HG03432 (cell line): ENCODE data around the gene CDCP2.

Source experiments
- ATAC-seq: cut with Tn5 transposase; IDR thresholded peaks from one replicate; pipeline ENCODE4 v1.9.1; 2021; ENCODE audit warnings: mild to moderate bottlenecking, moderate library complexity; ENCODE audit not compliant: unreplicated experiment

CDCP2 gene

DNA sequence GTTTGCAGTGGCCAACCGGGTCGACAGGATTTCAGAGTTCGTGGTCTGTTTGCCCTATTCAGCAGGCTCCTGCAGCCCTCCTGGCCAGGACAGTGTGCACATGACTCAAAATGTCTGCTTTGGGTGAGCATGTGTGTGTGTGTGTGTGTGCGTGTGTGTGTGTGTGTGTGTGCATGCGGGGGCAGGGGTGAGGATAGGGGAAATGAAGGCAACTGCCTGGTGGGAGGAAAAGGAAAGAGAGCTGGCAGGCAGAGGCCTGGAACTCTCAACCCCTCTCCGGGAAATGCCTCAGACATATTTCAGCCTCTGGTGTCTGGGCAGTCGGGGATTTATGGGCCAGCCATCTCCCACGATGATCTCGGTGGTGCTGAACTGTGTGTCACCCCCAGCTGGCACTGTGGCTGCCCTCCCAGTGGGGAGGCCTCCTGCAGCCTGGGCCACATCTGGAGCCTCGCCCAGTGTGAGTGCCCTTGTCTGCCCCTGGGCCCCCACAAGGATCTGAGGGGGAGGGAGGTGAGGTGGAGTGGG is 15.2 kb downstream of the CDCP2 start:
- no peak for ATAC-seq

DNA sequence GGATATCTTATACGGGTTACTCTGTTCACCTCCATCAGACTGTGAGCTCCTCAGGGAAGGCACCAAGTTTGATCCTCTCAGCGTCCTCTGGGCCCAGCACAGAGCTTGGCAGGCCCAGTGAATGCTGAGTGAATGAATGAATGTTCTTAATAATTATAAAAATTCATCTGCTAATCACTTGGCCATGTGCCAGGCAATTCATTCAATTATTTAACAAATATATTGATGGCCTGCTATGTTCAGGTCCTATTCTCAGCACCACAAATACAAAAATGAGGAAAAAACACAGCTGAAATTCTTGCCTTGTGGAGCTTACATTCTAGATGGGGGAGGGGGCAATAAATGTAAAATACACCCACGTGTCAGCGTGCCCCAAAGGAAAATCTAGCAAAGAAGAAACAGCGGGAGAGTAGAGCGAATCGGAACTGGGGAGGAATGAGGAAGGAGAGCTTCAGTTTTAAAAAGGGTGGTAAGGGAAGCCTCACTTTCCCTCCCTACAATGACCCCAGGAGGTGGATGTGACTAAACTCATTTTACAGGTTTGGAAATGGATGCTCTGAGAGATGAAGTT is 15.8 kb downstream of the CDCP2 start:
- no peak for ATAC-seq

DNA sequence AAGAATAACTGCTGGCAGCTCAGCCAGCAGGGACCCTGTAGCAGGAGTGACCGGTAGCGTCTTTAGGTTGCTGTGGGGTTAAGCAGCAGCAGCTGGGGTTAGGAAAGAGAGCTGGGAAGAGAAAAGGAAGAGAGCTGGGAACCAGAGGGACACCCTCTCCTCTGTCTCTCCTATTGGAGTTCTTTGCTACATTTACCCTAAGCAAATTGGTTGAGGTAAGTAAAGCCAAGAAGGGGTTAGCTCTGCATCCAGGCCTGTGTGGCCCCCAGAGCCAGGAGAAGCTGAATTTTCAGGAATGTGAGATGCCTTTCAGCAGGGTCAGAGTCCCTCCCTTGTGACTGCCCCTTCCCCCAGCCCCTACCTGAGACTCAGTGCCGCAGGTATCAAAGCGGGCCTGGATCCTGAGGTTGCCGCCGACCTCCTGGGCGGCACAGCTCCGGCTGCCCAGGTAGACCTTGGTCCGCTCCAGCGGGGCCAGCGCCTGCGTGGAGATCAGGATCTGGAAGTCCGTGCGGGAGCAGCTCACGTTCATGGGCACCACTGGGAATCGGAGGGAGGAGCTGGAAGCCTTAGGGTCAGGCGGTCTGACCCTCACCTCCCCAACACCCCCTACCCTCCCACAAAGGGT is 16.4 kb downstream of the CDCP2 start:
- ATAC-seq = no peak

DNA sequence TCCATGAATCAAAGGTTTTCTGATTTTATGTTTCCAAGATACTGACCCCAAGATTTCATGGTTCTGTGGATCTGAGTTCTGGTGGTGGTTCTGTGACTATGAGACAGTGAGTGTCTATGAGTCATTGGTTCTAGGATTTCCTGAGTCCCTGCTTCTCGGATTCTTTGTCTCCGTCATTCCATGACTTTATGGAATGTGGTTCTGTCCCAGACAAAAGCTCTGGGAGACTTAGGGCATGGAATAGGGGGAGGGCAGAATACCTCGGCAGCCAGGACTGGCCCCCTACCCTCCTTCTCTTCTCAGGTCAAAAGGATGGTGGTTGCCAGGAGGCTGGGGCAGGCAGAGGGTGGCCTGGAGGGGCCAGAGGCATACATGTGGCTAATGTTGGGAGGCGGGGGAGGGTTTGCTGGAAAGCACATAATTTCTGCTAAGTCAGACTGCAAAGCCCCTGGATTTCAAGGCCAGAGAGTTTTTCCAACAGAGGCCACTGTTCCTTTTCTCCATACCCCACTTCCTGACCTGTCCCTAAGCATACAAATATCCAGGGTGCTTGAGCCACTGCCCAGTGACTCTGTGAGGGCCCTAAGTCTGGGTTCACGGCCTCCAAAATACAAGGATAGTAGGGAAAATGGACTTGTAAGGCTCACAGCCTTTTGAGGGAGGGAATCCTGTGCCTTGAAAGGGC is 17.2 kb downstream of the CDCP2 start:
- ATAC-seq = no peak

DNA sequence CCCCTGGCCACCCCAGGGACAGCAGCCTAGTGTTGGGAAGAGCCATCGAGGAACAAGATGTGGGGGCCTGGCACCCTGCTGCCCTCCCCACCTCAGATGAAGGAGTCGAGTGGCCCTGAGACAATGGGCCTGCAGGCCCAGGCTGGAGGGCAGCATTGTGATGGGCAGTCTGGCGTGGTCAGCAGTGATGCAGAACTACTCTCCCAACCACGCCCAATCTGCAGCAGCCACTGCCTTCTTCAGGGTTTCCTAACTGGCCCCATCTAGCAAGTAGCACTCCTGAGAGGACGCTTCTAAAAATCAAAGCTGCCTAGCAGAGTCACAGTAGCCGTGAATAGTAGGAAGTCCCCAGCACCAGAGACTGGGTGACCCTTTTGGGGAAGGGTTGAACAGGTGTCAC is 18.5 kb downstream of the CDCP2 start:
- no peak for ATAC-seq

DNA sequence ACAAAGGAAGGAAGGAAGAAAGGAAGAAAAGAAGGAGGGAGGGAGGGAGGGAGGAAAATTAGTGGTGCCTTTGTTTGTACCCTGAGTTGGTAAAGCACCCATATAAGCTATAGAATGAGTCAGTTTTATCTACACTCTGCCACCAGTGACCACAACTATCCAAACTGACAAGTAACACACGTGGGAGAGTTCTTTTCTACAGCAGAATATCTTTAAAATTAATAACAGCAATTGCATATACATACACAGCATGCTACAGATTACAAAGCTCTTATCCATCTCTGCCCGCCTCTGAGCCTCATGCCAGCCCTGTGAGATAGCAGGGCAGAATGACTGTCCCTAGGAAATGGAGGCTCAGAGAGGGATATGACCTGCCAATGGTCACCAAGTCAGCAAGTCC is 20.3 kb downstream of the CDCP2 start:
- ATAC-seq = no peak

DNA sequence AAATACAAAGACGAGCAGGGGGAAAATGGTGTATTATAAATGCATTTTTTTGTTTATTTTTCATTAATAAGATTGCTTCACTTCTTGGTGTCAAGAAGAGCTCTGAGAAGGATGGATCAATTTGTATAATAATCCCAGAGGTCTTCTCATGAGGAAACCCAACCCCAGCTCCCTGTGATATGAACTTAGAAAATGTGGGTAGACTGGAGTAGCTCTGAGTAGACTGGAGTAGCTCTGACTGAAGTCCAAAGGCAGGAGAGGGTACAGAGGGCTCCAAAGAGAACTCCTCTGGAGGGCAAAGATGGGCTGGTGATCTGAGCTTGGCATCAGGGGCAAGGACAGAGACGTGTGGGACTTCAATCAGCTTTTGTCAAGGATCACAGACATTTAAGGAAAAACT is 21.4 kb downstream of the CDCP2 start:
- ATAC-seq = no peak

DNA sequence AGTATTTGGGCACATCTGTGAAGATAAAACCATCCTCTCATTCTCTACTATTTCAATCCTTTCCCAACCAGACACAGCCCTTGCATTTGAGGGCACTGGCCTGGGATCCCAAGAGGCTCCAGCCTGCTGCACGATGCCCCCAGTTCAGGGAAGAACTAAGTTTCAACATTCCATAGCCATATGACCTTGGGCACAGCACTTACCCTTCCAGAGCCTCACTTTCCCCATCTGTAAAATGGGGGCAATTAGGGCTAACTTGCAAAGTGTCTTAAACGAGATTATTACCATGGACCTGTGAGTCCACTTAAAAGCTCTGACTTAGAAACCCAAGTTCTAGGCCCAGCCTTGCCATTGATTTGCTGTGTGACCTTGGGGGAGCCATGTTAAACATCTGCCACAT is 22.9 kb downstream of the CDCP2 start:
- ATAC-seq = no peak

DNA sequence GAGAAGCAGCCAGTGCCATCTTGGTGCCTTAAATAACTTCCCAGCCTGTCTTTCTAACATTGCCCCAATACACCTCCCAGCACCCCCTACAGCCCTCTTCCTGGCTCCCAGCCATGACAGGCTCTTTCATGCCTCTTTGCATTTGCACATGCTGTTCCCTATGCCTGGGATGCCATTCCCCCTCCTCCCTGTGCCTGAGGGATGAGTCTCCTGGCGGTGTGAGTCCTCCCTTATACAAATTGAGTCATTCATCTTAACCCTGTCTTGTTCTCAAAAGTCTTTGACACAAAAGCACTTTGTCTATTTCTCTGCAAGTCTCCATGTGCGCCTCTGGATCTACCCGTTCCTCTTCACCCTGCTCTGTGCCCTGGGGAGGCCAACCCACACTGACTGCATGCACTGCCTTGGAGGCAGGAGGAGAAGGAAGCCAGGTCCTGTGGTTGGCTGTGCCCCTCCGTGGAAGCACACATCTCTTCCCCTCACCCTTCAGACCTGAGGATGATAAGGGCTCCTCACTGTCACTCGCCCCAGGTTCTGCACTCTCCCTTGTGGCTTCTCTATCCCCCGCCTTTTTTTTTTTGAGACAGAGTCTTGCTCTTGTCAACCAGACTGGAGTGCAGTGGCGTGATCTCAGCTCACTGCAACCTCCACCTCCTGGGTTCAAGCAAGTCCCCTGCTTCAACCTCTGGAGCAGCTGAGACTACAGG is 25.1 kb downstream of the CDCP2 start:
- ATAC-seq = no peak

DNA sequence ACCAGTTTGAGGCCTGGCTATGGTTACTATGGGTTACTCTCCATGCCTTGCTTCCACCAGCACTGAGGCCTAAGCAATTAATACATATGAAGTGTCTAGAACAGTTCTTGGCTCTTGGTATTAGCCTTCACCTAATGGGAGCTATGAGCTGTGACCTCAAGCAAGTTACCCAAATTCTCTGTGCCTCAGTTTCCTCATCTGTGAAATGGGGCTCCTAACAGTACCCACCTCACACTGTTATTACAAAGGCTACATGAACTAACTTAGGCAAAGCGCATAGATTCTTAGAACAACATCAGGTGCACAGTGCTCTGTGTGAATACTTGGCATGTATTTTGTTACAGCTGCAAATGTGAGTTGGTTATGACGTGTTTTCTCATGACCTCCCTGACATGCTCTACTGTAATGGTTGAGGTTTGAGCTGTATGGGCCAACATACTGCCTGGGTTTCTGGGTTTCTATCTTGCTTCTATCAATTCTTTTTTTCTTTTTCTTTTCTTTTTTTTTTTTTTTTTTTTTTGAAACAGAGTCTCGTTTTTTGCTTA is 26.5 kb downstream of the CDCP2 start:
- no peak for ATAC-seq

DNA sequence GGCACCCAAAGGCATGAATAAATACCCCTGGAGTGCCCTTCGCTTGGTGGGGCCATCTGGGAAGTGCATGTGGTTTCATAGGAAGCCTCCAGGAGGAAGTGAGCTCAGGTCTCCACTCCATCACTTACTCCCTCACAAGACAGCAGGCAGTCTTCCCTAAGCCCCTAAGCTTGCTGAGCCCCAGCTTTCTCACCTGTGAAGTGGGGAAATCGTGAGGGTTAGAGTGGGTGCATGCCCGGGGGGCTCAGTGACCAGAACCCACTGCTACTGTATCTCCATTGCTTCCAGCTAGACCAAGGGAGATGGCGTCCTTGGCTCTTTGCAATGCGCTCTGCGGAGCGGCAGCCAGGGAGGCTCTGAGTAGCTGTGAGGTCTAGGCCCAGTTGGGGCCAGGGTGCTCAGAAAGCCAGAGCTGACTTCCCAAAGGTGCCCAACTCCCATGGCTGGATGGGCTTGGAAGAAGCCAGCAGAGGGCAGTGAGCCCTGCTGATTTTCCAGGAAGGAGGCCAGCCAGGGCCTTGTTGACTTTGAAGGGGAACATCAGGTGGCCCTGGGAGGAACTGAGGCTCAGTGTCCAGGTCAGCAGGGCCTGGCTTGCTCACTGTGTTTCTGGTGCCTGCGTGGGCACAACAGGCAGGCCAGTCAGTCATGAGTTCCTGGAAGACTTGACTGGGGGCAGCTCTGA is 27.3 kb downstream of the CDCP2 start:
- no peak for ATAC-seq

DNA sequence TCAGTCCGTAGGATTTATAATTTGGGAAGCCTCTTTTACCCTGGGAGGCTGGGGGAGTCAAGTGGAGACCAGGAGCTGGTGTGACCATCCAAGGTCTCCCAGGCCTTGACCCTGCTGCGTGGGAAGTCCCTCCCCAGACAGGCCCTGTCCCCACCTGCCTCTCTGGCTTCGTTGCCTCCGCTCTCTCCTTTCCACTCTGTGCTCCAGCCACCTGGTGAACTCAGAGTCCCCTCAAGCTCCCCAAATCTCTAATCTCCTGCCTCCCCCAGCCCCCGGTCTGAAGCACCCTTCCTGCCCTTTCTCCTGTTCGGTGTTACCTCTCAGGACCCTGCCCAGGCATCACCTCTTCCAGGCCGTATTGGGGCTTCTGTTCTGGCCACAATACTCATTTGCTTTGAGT is 27.9 kb downstream of the CDCP2 start:
- ATAC-seq = no peak

DNA sequence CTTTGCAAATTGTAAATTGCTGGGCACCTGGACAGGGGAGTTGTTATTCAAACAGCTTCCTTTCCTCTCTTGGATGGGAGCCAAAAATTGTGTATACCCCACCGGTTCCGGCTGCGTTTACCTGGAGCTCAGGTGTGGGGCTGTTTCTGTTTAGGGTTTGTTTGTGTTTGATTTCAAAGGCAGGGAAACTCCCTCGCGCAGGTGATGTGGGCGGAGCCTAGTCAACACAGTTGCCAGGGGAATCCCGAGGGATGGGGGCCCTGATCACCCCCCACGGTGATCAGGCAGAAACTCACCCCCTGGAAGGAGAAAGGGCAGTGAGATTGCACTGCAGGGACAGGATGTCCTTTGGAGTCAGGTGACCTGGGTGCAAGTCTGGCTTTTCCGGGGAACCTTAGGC is 28.3 kb downstream of the CDCP2 start:
- ATAC-seq = no peak

DNA sequence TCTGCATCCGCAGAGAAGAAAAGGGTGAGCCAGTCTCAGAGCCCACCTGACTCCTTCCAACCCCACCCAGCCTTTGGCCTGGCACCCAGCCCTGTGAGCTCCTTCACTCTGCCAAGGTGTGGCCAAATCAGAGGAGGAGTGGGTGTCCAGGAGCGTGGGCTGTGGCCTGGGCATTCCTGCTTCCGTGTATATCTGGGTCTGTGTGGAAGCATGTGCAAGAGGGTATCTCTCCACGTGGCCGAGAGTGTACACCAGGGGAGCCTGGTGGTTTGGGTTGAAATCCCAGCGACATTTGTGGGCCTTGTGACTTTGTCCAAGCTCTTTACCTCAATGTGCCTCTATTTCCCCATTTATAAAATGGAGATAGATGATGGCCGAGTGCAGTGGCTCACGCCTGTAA is 29.8 kb downstream of the CDCP2 start:
- no peak for ATAC-seq

DNA sequence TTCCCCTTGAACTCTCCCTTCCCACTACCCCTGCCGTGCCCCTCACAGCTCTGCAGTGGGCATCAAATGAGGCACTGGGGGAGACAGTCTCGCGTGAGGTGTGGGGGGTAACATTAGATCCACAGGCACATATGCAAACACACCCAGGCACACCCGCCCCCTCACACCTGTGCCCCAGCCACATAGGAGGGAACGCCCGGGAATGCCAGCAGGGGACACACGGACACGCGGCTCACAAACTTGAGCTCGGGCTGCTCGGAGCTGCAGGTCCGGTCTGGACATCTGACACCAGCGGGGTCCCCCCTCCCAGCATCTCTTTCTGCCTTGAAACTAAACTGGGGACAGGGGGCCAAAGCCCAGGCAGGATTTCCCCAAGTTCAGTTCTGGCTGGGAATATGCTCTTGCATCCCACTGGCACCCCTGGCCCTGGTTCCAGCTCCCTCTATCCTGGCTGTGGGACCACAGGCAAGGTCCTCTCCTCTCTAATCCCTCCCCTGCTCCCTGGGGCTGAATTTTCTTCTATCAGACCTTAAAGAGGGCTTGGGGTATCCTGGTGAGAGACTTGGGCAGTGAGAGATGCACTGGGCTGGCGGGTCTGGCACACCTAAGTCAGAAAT is 30.6 kb downstream of the CDCP2 start:
- ATAC-seq = no peak

DNA sequence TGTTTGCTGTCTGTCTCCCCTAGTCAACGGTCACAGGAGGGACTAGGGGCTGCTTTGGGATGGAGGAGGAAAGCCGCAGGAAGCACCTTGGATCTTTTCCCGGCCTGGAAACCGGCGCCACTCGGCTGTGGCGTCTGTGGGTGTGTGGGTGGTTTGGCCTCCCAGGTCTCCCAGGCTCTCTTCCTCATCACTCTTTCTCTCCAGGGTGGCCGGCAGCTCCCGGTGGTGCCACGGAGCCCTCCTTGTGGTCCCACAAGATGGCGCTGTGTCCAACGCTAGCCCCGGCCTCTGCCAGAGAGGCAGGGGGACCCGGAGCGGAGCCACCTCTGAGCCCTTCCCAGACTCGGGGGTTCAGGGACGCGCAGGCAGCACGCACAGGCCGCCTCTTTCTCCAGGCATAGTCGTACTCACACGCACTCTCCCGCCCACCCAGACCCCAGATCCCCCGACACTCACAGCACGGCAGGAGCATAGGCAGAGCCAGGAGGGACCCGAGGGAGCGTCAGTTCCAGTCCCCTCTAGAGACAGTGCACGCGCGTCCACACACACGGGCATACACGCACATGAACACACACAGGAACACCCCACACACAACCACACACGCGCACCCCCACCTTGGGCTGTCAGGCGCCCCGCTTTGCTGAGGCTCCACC is 31.2 kb downstream of the CDCP2 start:
- ATAC-seq = peak; percentile 56

DNA sequence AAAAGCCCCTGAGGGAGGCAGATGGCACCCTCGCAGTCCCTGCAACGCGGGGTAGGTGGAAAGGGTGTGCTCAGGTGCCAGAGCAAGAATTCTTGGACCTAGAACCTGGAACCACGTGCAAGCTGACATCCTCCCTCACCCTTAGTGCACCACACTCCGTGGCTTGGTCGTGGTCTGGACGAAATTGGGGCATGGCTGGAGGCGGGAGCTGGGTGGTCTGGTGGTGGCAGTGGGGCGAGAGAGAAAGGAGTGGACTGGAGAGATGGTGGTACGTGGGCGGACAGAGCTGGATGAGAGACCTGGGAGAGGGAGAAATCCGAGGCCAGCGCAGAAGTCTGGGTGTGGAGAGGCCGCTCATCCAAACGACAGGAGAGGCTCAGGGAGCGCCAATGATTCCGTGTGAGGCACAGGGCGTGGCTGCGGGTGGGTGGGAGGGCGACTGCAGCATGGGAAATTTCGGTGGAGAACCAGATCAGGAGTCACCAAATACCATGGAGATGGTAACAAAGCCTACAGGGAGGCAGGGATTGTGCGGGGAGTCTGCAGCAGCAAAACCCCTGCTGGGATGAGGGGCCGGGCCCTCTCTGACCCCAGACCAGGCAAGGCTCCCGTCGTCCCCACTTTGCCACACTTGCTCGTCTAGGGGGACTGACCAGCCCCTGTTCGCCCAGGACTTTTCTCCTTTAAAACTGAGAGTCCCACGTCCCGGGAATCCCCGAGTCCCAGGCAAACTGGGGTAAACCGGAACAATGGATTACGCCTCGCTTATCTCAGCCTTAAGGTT is 31.9 kb downstream of the CDCP2 start:
- ATAC-seq = no peak

DNA sequence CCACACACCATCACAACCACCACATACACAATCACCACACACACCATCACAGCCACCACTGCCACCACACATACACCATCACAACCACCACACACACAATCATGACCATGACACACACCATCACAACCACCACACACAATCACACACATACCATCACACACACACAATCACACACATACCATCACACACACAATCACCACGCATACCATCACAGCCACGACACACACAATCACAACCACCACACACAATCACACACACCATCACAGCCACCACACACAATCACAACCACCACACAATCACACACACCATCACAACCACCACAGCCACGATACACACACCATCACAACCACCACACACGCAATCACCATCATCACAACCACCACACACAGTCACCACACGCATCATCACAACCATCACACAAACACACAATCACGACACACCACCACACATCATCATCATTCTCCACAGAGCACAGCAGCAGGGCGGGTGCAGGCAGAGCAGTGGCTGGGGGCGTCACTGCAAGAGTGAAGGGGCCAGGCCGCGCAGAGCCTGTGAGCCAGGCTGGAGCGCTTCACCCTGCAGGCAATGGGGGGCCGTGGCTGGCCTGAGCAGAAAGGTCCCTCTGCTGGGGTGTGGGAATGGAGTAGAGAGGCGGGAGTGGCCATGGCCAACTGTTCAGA is 32.6 kb downstream of the CDCP2 start:
- ATAC-seq = no peak

DNA sequence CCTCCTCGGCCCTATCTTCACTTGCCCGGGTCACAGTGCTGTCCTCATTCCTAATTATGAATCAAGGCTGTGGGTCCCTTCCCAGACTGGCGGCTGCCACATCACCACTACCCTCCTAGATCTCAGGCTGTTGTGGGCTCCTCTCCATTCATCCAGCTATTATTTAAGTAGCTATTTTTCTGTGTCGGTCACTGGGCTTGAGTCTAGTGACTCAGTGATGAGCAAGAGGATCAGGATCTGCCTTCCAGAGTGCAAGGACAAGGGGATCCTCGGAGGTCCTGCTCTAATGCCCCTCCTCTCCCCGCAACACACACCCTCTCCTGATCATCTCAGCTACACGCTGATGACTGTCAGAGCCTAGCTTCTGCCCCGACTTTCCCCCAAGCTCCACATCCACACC is 34.1 kb downstream of the CDCP2 start:
- ATAC-seq = no peak
